B cell (primary cell): ENCODE data around the gene TBC1D21. TPM values are rescaled to one million over a fixed set of nuclear protein-coding genes. Genes with fewer than 3 reads are reported as not detected.

Experiments
- ATAC-seq: fragments of 200-7000 bp; cut with Tn5 transposase; one replicate; pipeline ENCODE4 v1.10.0; 2021; ENCODE audit warnings: low read depth, mild to moderate bottlenecking, moderate number of reproducible peaks, moderate library complexity
- CTCF ChIA-PET: fragments of 350-600 bp; sonication (Branson Sonifier 250); formaldehyde crosslinking; loops from one replicate; lab custom pipeline; 2021; ENCODE audit warnings: antibody characterized with exemption, inconsistent platforms; lab: Charles Lee
- POLR2A ChIA-PET: fragments of 350-600 bp; sonication (Branson Sonifier 250); formaldehyde crosslinking; loops from one replicate; lab custom pipeline; 2021; ENCODE audit warnings: antibody characterized with exemption; lab: Charles Lee
- DNase-seq: peaks from one replicate; pipeline ENCODE4 v3.0.0; 2013
- H2AFZ ChIP-seq: 2 replicates; pipeline ENCODE4 v1.6.1; 2012; ENCODE audit warnings: mild to moderate bottlenecking, low read depth, low read length; ENCODE audit not compliant: insufficient read depth, poor library complexity, severe bottlenecking
- H3K27ac ChIP-seq, 2 donors: 1 replicate in 1 of 2; 2 replicates in 1 of 2; pipeline ENCODE4 v1.5.1; 2012 to 2013; ENCODE audit warnings: low read length in 2 of 2, mild to moderate bottlenecking in 2 of 2, moderate library complexity in 1 of 2
- H3K27me3 ChIP-seq, 4 experiments: fragments of 200-600 bp in 1 of 4; sonication (generic) in 1 of 4; replicated peaks in 1 of 4; 1 replicate in 2 of 4; 2 replicates in 2 of 4; pipeline versions ENCODE4 v1.6.1 to v1.7.0; 2013 to 2016; ENCODE audit warnings: low read length in 3 of 4, mild to moderate bottlenecking in 2 of 4, mixed read lengths in 1 of 4, moderate library complexity in 1 of 4; ENCODE audit not compliant: insufficient read depth in 4 of 4, control insufficient read depth in 3 of 4; ENCODE audit errors: control extremely low read depth in 1 of 4
- H3K36me3 ChIP-seq, 2 experiments: replicated peaks in 1 of 2; 1 replicate in 1 of 2; 2 replicates in 1 of 2; pipeline versions ENCODE4 v1.6.1 to v1.7.1; 2013; ENCODE audit warnings: low read length in 1 of 2; ENCODE audit not compliant: insufficient read depth in 2 of 2, control insufficient read depth in 1 of 2; ENCODE audit errors: control extremely low read depth in 1 of 2, extremely low read depth in 1 of 2
- H3K4me1 ChIP-seq, 2 donors: fragments of 200-600 bp in 1 of 2; sonication (generic) in 1 of 2; 1 replicate in 1 of 2; 2 replicates in 1 of 2; pipeline versions ENCODE4 v1.5.1 to v1.6.1; 2013 to 2017; ENCODE audit warnings: low read length in 2 of 2; ENCODE audit not compliant: control insufficient read depth in 2 of 2, insufficient read depth in 2 of 2
- H3K4me2 ChIP-seq: replicated peaks from 2 replicates; pipeline ENCODE3; 2012; ENCODE audit warnings: mild to moderate bottlenecking, low read depth, low read length; ENCODE audit not compliant: poor library complexity, severe bottlenecking
- H3K4me3 ChIP-seq, 5 experiments: fragments of 200-600 bp in 1 of 5; sonication (generic) in 1 of 5; 1 replicate in 3 of 5; 2 replicates in 2 of 5; pipeline versions ENCODE4 v1.5.1 to v1.7.0; 2011 to 2016; ENCODE audit warnings: low read length in 4 of 5, mild to moderate bottlenecking in 4 of 5, low read depth in 2 of 5, control low read depth in 1 of 5, moderate library complexity in 1 of 5; ENCODE audit not compliant: insufficient read depth in 1 of 5; ENCODE audit errors: control extremely low read depth in 1 of 5, extremely low read depth in 1 of 5
- H3K79me2 ChIP-seq: fragments of 200-600 bp; sonication (generic); one replicate; pipeline ENCODE4 v1.6.0; 2016; ENCODE audit warnings: low read length; ENCODE audit not compliant: control insufficient read depth, insufficient read depth
- H3K9ac ChIP-seq: fragments of 200-600 bp; sonication (generic); 2 replicates; pipeline ENCODE4 v1.6.1; 2017; ENCODE audit warnings: mild to moderate bottlenecking, low read length, moderate library complexity
- H3K9me3 ChIP-seq, 3 donors: one replicate each; pipeline versions ENCODE4 v1.6.1 to v1.7.1; 2013; ENCODE audit warnings: low read length in 2 of 3; ENCODE audit not compliant: control insufficient read depth in 2 of 3, insufficient read depth in 1 of 3; ENCODE audit errors: control extremely low read depth in 1 of 3
- H4K20me1 ChIP-seq: 2 replicates; pipeline ENCODE4 v1.6.0; 2012; ENCODE audit warnings: mild to moderate bottlenecking, low read length; ENCODE audit not compliant: insufficient read depth, control insufficient read depth, poor library complexity, severe bottlenecking
- H3K27ac Mint-ChIP-seq: one replicate; pipeline ENCODE4 v1.8.0; 2021; ENCODE audit warnings: mixed read lengths
- H3K27me3 Mint-ChIP-seq: one replicate; pipeline ENCODE4 v1.8.0; 2021; ENCODE audit warnings: mixed read lengths
- H3K4me1 Mint-ChIP-seq: one replicate; pipeline ENCODE4 v1.8.0; 2021; ENCODE audit warnings: mixed read lengths
- H3K4me3 Mint-ChIP-seq: one replicate; pipeline ENCODE4 v1.8.0; 2021; ENCODE audit warnings: mixed read lengths
- H3K9me3 Mint-ChIP-seq: one replicate; pipeline ENCODE4 v1.8.0; 2022; ENCODE audit warnings: mixed read lengths; ENCODE audit not compliant: insufficient read depth
- EZH2 ChIP-seq: IDR thresholded peaks from 2 replicates; pipeline ENCODE4 v1.6.1; 2012; ENCODE audit warnings: borderline replicate concordance, low read depth, mild to moderate bottlenecking, moderate library complexity, low read length; ENCODE audit not compliant: insufficient read depth, poor library complexity, severe bottlenecking
- WGBS: methylation state at CpG from one replicate; pipeline ENCODE4 v1.1.5; 2013; ENCODE audit warnings: missing lambda C conversion rate; ENCODE audit not compliant: insufficient coverage; 5-methylcytosine and 5-hydroxymethylcytosine counted together
- intact Hi-C: fragments of 100-400 bp; cut with micrococcal nuclease; formaldehyde crosslinking; loops from one replicate; pipeline ENCODE4 v1.10.0; 2022
- polyA minus RNA-seq: library from RNA; depleted of rRNA, polyadenylated mRNA; stranded (reverse); fragments of >200 nt; gene quantifications from 2 replicates; pipeline ENCODE4 v1.2.3, GENCODE V29; 2012
- polyA plus RNA-seq: library from polyadenylated mRNA; depleted of rRNA; stranded (reverse); fragments of >200 nt; gene quantifications from 2 replicates; pipeline ENCODE4 v1.2.3, GENCODE V29; 2012
- total RNA-seq, 2 donors: library from RNA; stranded (reverse); fragments of 120-200 nt in 1 of 2; gene quantifications; 1 replicate in 1 of 2; 2 replicates in 1 of 2; pipeline versions ENCODE4 v1.2.3 to v1.2.4, GENCODE V29; 2013 to 2022
- TF ChIP-seq, protein P1 (sequence below): fragments of 200-600 bp; IDR thresholded peaks from one replicate; pipeline ENCODE4 v1.8.0; 2022; ENCODE audit warnings: antibody characterized with exemption, mild to moderate bottlenecking

TBC1D21 gene, protein sequence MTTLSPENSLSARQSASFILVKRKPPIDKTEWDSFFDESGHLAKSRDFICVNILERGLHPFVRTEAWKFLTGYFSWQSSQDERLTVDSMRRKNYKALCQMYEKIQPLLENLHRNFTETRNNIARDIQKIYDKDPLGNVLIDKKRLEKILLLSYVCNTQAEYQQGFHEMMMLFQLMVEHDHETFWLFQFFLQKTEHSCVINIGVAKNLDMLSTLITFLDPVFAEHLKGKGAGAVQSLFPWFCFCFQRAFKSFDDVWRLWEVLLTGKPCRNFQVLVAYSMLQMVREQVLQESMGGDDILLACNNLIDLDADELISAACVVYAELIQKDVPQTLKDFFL
- total RNA-seq, result not detected in 2 replicates
- not detected for total RNA-seq (2013)
- not detected in 2 replicates for polyA plus RNA-seq
- polyA minus RNA-seq, result not detected in 2 replicates

DNA sequence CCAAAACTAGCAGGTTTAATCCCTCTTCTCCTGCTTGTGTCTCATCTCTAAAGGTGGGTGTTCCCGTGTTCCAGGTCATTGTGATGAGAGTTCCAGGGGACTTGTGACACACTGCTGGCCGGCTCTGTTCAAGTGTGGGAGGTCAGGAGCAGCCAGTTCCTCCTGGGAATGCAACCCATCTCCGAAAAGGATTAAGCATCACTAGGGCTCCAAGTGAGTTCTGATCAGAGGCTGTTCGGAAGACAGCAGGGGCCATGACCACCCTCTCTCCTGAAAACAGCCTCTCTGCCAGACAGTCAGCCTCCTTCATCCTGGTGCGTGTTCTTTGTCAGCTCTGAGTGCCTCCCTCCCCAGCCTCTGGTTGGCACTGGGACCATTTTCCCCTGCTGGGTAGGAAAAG, at the start of gene TBC1D21:
Gene TBC1D21 (plus strand): TSS at position 109 of the 400 bp plus-strand sequence. CDS start 146 bp downstream, at position 255.
- ATAC-seq (no peak), DNase-seq (no peak)
- 78% methylated on average over 4 of the region's 5 CpGs for WGBS
- no peak within 1 kb of the TSS for H3K27ac ChIP-seq
- H4K20me1 ChIP-seq, result no peaks in the 10 kb centered on the region
- no peaks in the 10 kb centered on the region for H3K36me3 ChIP-seq
- H3K4me1 ChIP-seq, result no peaks in the 10 kb centered on the region
- ChIA-PET POLR2A (no interaction called here), CTCF (interaction anchor here (0.7 to 1.6 kb wide), 4 partner anchors 34 to 91 kb away, joined by 3 to 9 read pairs (median 4); no protein-coding TSS in a partner anchor)
- no peaks in the 10 kb centered on the region for H3K79me2 ChIP-seq
- no peak within 1 kb of the TSS for H3K9ac ChIP-seq
- H2AFZ ChIP-seq, result no peak within 1 kb of the TSS
- peaks cover 0 to 11% (median 7%) of the 10 kb centered on the region in 4 experiments for H3K27me3 ChIP-seq
- H3K9me3 ChIP-seq, result peaks cover 0 to 5% (median 4%) of the 10 kb centered on the region in 3 donors
- no peak within 1 kb of the TSS for H3K4me2 ChIP-seq
- TF ChIP-seq, protein P1, sequence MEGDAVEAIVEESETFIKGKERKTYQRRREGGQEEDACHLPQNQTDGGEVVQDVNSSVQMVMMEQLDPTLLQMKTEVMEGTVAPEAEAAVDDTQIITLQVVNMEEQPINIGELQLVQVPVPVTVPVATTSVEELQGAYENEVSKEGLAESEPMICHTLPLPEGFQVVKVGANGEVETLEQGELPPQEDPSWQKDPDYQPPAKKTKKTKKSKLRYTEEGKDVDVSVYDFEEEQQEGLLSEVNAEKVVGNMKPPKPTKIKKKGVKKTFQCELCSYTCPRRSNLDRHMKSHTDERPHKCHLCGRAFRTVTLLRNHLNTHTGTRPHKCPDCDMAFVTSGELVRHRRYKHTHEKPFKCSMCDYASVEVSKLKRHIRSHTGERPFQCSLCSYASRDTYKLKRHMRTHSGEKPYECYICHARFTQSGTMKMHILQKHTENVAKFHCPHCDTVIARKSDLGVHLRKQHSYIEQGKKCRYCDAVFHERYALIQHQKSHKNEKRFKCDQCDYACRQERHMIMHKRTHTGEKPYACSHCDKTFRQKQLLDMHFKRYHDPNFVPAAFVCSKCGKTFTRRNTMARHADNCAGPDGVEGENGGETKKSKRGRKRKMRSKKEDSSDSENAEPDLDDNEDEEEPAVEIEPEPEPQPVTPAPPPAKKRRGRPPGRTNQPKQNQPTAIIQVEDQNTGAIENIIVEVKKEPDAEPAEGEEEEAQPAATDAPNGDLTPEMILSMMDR, result no peak
- TF ChIP-seq EZH2, result no peak
- no peaks in the 10 kb centered on the region for H3K4me1 Mint-ChIP-seq
- intact Hi-C loops, result no loop called here
- H3K27ac Mint-ChIP-seq, result no peak within 1 kb of the TSS
- H3K9me3 Mint-ChIP-seq, result no peaks in the 10 kb centered on the region
- H3K27me3 Mint-ChIP-seq, result peaks cover 53% of the 10 kb centered on the region
- H3K4me3 Mint-ChIP-seq, result no peak within 1 kb of the TSS
- no peak within 1 kb of the TSS for H3K4me3 ChIP-seq

DNA sequence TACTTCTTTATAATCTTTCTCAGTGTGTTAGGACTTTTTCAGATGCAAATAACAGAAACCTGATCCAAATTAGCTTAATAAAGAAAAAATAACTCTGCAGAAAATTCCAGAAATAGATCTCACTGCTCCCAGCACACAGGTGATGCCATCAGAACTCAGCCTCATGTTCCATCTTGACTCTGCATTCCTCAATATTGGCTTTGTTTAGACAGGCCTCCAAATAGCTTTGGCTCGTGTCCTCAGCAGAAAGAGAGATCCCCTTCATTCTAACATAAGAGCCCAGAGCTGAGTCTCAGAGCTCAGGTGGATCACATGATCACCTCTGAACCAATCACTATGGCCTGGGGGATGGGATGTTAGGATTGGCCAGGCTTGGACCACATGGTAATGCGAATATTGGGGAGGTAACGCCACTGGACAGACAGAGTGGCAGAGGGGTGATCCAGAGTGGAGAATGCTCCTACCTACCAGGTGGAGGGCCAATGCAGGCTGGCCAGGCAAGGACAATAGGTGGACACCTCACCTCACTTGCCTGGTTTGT, 46.6 kb upstream of the TBC1D21 start:
- Histone ChIP-seq H3K36me3 (no peaks in the 10 kb centered on the region), H3K9me3 (no peaks in the 10 kb centered on the region), H3K27ac (no peak overlapping the region), H3K27me3 (peaks cover 0 to 4% (median 0%) of the 10 kb centered on the region in 4 experiments), H3K4me2 (no peak overlapping the region), H3K4me1 (no peaks in the 10 kb centered on the region), H3K4me3 (no peak overlapping the region), H3K9ac (no peak overlapping the region), H4K20me1 (no peaks in the 10 kb centered on the region), H3K79me2 (no peaks in the 10 kb centered on the region), H2AFZ (no peak overlapping the region)
- Mint-ChIP-seq H3K4me1 (no peaks in the 10 kb centered on the region), H3K4me3 (no peak overlapping the region), H3K27ac (no peak overlapping the region), H3K27me3 (peaks cover 38% of the 10 kb centered on the region), H3K9me3 (no peaks in the 10 kb centered on the region)
- intact Hi-C loops, result no loop called here
- ATAC-seq (no peak), DNase-seq (no peak)
- TF ChIP-seq EZH2, result no peak
- TF ChIP-seq, protein P1, result no peak
- WGBS, result 83% methylated on average over 2 of the region's 3 CpGs
- CTCF ChIA-PET, result no interaction called here
- POLR2A ChIA-PET, result no interaction called here
